Keratinocyte (primary cell): Measurements from ENCODE around the gene AMBP. TPM values are rescaled to one million over a fixed set of nuclear protein-coding genes. Genes with fewer than 3 reads are reported as not detected.
A peak's percentile ranks its signal among the peaks of the same experiment; 100 is the strongest.

Source experiments
- DNase-seq: peaks from one replicate; pipeline ENCODE4 v3.0.0-alpha.2; 2011; ENCODE audit warnings: low read depth, missing footprints, low spot score
- FAIRE-seq: peaks from 2 replicates; lab custom pipeline; 2011; peaks lifted over from hg19 to GRCh38; lab: Jason Lieb, UNC
- H2AFZ ChIP-seq: 2 replicates; pipeline ENCODE4 v1.6.0; 2012; ENCODE audit warnings: low read length, control low read depth, inconsistent platforms; ENCODE audit not compliant: control insufficient read depth
- H3K27ac ChIP-seq: 2 replicates; pipeline ENCODE4 v1.5.1; 2011; ENCODE audit warnings: low read length; ENCODE audit not compliant: control insufficient read depth, insufficient read depth
- H3K27me3 ChIP-seq: 3 replicates; pipeline ENCODE4 v1.6.0; 2011; ENCODE audit warnings: low read length; ENCODE audit not compliant: control insufficient read depth, insufficient read depth; ENCODE audit errors: extremely low read depth
- H3K36me3 ChIP-seq, 2 experiments: 2 replicates in 1 of 2; 3 replicates in 1 of 2; pipeline ENCODE4 v1.5.1; 2011; ENCODE audit warnings: low read length in 2 of 2, mild to moderate bottlenecking in 1 of 2; ENCODE audit not compliant: control insufficient read depth in 2 of 2, insufficient read depth in 2 of 2; ENCODE audit errors: extremely low read depth in 1 of 2
- H3K4me1 ChIP-seq: 3 replicates; pipeline ENCODE4 v1.5.1; 2011; ENCODE audit warnings: low read length; ENCODE audit not compliant: control insufficient read depth, insufficient read depth; ENCODE audit errors: extremely low read depth
- H3K4me2 ChIP-seq: 3 replicates; pipeline ENCODE4 v1.6.0; 2011; ENCODE audit warnings: low read depth, low read length; ENCODE audit not compliant: control insufficient read depth, insufficient read depth; ENCODE audit errors: extremely low read depth
- H3K4me3 ChIP-seq, 3 experiments: fragments of 200-600 bp in 1 of 3; sonication (generic) in 1 of 3; 2 replicates in 2 of 3; 3 replicates in 1 of 3; pipeline ENCODE4 v1.5.1; 2011 to 2016; ENCODE audit warnings: low read length in 3 of 3, mild to moderate bottlenecking in 3 of 3, control low read depth in 2 of 3, inconsistent platforms in 1 of 3, low read depth in 1 of 3, mixed read lengths in 1 of 3, mixed run types in 1 of 3, moderate library complexity in 1 of 3; ENCODE audit not compliant: control insufficient read depth in 2 of 3, insufficient read depth in 2 of 3; ENCODE audit errors: extremely low read depth in 1 of 3
- H3K79me2 ChIP-seq: 2 replicates; pipeline ENCODE4 v1.6.0; 2012; ENCODE audit warnings: low read length; ENCODE audit not compliant: control insufficient read depth, insufficient read depth
- H3K9ac ChIP-seq: 3 replicates; pipeline ENCODE4 v1.6.0; 2011; ENCODE audit warnings: low read length; ENCODE audit not compliant: control insufficient read depth, insufficient read depth; ENCODE audit errors: extremely low read depth
- H3K9me1 ChIP-seq: 3 replicates; pipeline ENCODE4 v1.6.0; 2011; ENCODE audit warnings: low read length; ENCODE audit not compliant: control insufficient read depth, insufficient read depth; ENCODE audit errors: extremely low read depth
- H3K9me3 ChIP-seq: 2 replicates; pipeline ENCODE4 v1.5.1; 2012; ENCODE audit warnings: low read depth, low read length; ENCODE audit not compliant: control insufficient read depth
- H4K20me1 ChIP-seq: 3 replicates; pipeline ENCODE4 v1.6.0; 2011; ENCODE audit warnings: low read length; ENCODE audit not compliant: control insufficient read depth, insufficient read depth; ENCODE audit errors: extremely low read depth
- CTCF ChIP-seq, 3 experiments: IDR thresholded peaks in 1 of 3; conservative IDR thresholded peaks in 1 of 3; optimal IDR thresholded peaks in 1 of 3; 2 replicates in 2 of 3; 3 replicates in 1 of 3; pipeline versions ENCODE3 to v1.5.1; 2011; ENCODE audit warnings: low read length in 3 of 3, mild to moderate bottlenecking in 3 of 3, moderate library complexity in 2 of 3, control low read depth in 1 of 3, inconsistent platforms in 1 of 3; ENCODE audit not compliant: insufficient read depth in 2 of 3; ENCODE audit errors: extremely low read depth in 1 of 3
- EZH2 ChIP-seq: IDR thresholded peaks from one replicate; pipeline ENCODE4 v1.6.1; 2012; ENCODE audit warnings: inconsistent platforms, mild to moderate bottlenecking, low read length, moderate library complexity
- dilution Hi-C: fragments of 300-500 bp; cut with MboI; formaldehyde crosslinking; loops from one replicate; pipeline ENCODE4 v1.7.0; 2020; ENCODE audit warnings: low sequenced_read_pairs; ENCODE audit not compliant: extremely low pct_ligation_motif_present
- polyA plus RNA-seq, 5 experiments: library from polyadenylated mRNA; depleted of rRNA in 3 of 5; stranded (reverse) in 3 of 5; stranded (forward) in 1 of 5; unstranded in 1 of 5; fragments of >200 nt; gene quantifications; 1 replicate in 1 of 5; 2 replicates in 3 of 5; 3 replicates in 1 of 5; pipeline versions ENCODE4 v1.2.1 to v1.2.3, GENCODE V29; 2011 to 2012; ENCODE audit warnings: missing spikeins in 2 of 5, low read depth in 1 of 5, low replicate concordance in 1 of 5

Gene AMBP
- polyA plus RNA-seq, 1 donor (not counting 4 experiments of a cell fraction or from before 2014, with no cell fraction given) = not detected

GRCh38 chr9:114110180-114110579, 32.1 kb upstream of the AMBP start:
- peak; percentile 69 for FAIRE-seq

GRCh38 chr9:114109124-114109523, 31.0 kb upstream of the AMBP start:
- Histone ChIP-seq H3K9me1 (no peaks in the 10 kb centered on the region), H3K27me3 (peaks cover 4% of the 10 kb centered on the region), H3K4me3 (no peak overlapping the region), H3K9me3 (no peaks in the 10 kb centered on the region), H3K27ac (no peak overlapping the region), H3K36me3 (no peaks in the 10 kb centered on the region), H2AFZ (no peak overlapping the region), H3K9ac (no peak overlapping the region), H3K79me2 (no peaks in the 10 kb centered on the region), H3K4me1 (peaks cover 9% of the 10 kb centered on the region), H4K20me1 (no peaks in the 10 kb centered on the region), H3K4me2 (no peak overlapping the region)
- no peak for TF ChIP-seq EZH2
- no peak for TF ChIP-seq CTCF (optimal IDR thresholded peaks at IDR 0.05 in 1 of 3, IDR thresholded peaks at IDR 0.05 in 1 of 3, conservative IDR thresholded peaks at IDR 0.05 in 1 of 3; ENCODE audit: extremely low read depth in 1 of 3, insufficient read depth in 2 of 3, low read length in 3 of 3)
- dilution Hi-C loops = no loop called here
- FAIRE-seq (no peak), DNase-seq (no peak)

More at GRCh38 chr9:114110180-114110579, 32.1 kb upstream of the AMBP start:
- H3K79me2 ChIP-seq = no peaks in the 10 kb centered on the region
- dilution Hi-C loops = no loop called here
- no peak overlapping the region for H3K4me3 ChIP-seq
- H3K9me3 ChIP-seq = no peaks in the 10 kb centered on the region
- no peak overlapping the region for H3K4me2 ChIP-seq
- no peaks in the 10 kb centered on the region for H4K20me1 ChIP-seq
- H3K27ac ChIP-seq = no peak overlapping the region
- H3K36me3 ChIP-seq = no peaks in the 10 kb centered on the region
- no peak overlapping the region for H3K9ac ChIP-seq
- no peaks in the 10 kb centered on the region for H3K9me1 ChIP-seq
- H2AFZ ChIP-seq = no peak overlapping the region
- DNase-seq = no peak
- no peak for TF ChIP-seq EZH2
- TF ChIP-seq CTCF (optimal IDR thresholded peaks at IDR 0.05 in 1 of 3, IDR thresholded peaks at IDR 0.05 in 1 of 3, conservative IDR thresholded peaks at IDR 0.05 in 1 of 3; ENCODE audit: extremely low read depth in 1 of 3, insufficient read depth in 2 of 3, low read length in 3 of 3) = no peak
- H3K4me1 ChIP-seq = peaks cover 9% of the 10 kb centered on the region
- peaks cover 4% of the 10 kb centered on the region for H3K27me3 ChIP-seq
